Testis (tissue), 3 donors: ENCODE data around the gene ETS2. TPM values are rescaled to one million over a fixed set of nuclear protein-coding genes. Genes with fewer than 3 reads are reported as not detected.
A peak's percentile ranks its signal among the peaks of the same experiment; 100 is the strongest.

Experiments
- DNase-seq: peaks from one replicate; pipeline ENCODE4 v3.0.0-alpha.2; 2019
- H3K27ac ChIP-seq, 2 donors: fragments of 200-600 bp; sonication (generic); one replicate each; pipeline ENCODE4 v1.5.1; 2019
- H3K27me3 ChIP-seq: fragments of 200-600 bp; sonication (generic); one replicate; pipeline ENCODE4 v1.5.1; 2019
- H3K36me3 ChIP-seq: fragments of 200-600 bp; sonication (generic); one replicate; pipeline ENCODE4 v1.5.1; 2017; ENCODE audit warnings: low read depth; ENCODE audit errors: missing control alignments
- H3K4me1 ChIP-seq: fragments of 200-600 bp; sonication (generic); one replicate; pipeline ENCODE4 v1.5.1; 2019
- H3K4me3 ChIP-seq, 2 donors: fragments of 200-600 bp; sonication (generic); one replicate each; pipeline ENCODE4 v1.5.1; 2017 to 2019
- H3K9me3 ChIP-seq: fragments of 200-600 bp; sonication (generic); one replicate; pipeline ENCODE4 v1.5.1; 2017
- CTCF ChIP-seq, 3 experiments: fragments of 450-650 bp in 2 of 3; fragments of 200-600 bp in 1 of 3; sonication (generic) in 1 of 3; IDR thresholded peaks; one replicate each; pipeline ENCODE4 v1.5.1; 2016 to 2019; ENCODE audit warnings: antibody characterized with exemption in 3 of 3, mild to moderate bottlenecking in 2 of 3, moderate library complexity in 1 of 3
- POLR2A ChIP-seq: fragments of 450-650 bp; IDR thresholded peaks from one replicate; pipeline ENCODE4 v1.6.1; 2017; ENCODE audit warnings: antibody characterized with exemption, mild to moderate bottlenecking, moderate library complexity
- WGBS, 2 donors: methylation state at CpG; one replicate each; pipeline ENCODE4 v1.1.5; 2018; 5-methylcytosine and 5-hydroxymethylcytosine counted together
- intact Hi-C: fragments of 100-400 bp; cut with DNase I; formaldehyde crosslinking; loops from one replicate; pipeline ENCODE4 v1.15.1; 2023; ENCODE audit warnings: low total_unique reads
- polyA plus RNA-seq: library from polyadenylated mRNA; stranded (reverse); fragments of 350-450 nt; fragmentation: Illumina TruSeq; extraction: RNeasy Lipid Tissue Mini Kit (QIAGEN cat#74804); gene quantifications from one replicate; pipeline ENCODE4 v1.2.3, GENCODE V29; 2014; ENCODE audit warnings: low read depth, low replicate concordance; ENCODE audit not compliant: insufficient read depth
- total RNA-seq, 2 donors: library from RNA; depleted of rRNA; stranded (reverse); fragments of >200 nt; gene quantifications; one replicate each; pipeline ENCODE4 v1.2.3, GENCODE V29; 2016

ETS2 gene
- total and polyA plus RNA-seq, 3 donors from 2014 or later: 13.3 to 19.8 (median 16.2) TPM

- Histone ChIP-seq H3K4me1 (no peaks in the 10 kb centered on the region), H3K27ac (no peak overlapping the region)
Measured at GRCh38 chr21:38816400-38816977, 10.8 kb downstream of the ETS2 start.

GRCh38 chr21:38817371-38818324 lies 11.9 kb downstream of the ETS2 start:
- Histone ChIP-seq H3K27ac (peak overlapping the region in 1 of 2 donors; percentile 29), H3K4me3 (no peak overlapping the region), H3K4me1 (peaks cover 1% of the 10 kb centered on the region), H3K9me3 (no peaks in the 10 kb centered on the region), H3K27me3 (no peaks in the 10 kb centered on the region), H3K36me3 (no peaks in the 10 kb centered on the region)
- DNase-seq: no peak
- TF ChIP-seq POLR2A (no peak), CTCF (IDR thresholded peaks at IDR 0.05) (no peak)
- 80 to 83% methylated on average over 14 of the region's 14 CpGs for WGBS, 2 donors
- intact Hi-C loops: no loop called here

More at GRCh38 chr21:38816400-38816977, 10.8 kb downstream of the ETS2 start:
- 90 to 93% methylated on average over 10 of the region's 10 CpGs for WGBS, 2 donors
- Histone ChIP-seq H3K27me3 (no peaks in the 10 kb centered on the region), H3K9me3 (no peaks in the 10 kb centered on the region), H3K36me3 (no peaks in the 10 kb centered on the region), H3K4me3 (no peak overlapping the region)
- intact Hi-C loops: no loop called here
- no peak for DNase-seq
- TF ChIP-seq POLR2A (no peak), CTCF (IDR thresholded peaks at IDR 0.05) (no peak)

- Histone ChIP-seq H3K4me1 (peaks cover 5% of the 10 kb centered on the region), H3K36me3 (no peaks in the 10 kb centered on the region), H3K27me3 (no peaks in the 10 kb centered on the region), H3K4me3 (no peak overlapping the region), H3K27ac (no peak overlapping the region), H3K9me3 (no peaks in the 10 kb centered on the region)
- WGBS, 2 donors: 92 to 94% methylated on average over 11 of the region's 11 CpGs
- intact Hi-C loops: no loop called here
- TF ChIP-seq POLR2A (no peak), CTCF (IDR thresholded peaks at IDR 0.05) (no peak)
- no peak for DNase-seq
Measured at GRCh38 chr21:38818325-38818723, 12.6 kb downstream of the ETS2 start.

GRCh38 chr21:38819051-38819718 lies 13.5 kb downstream of the ETS2 start:
- no peaks in the 10 kb centered on the region for H3K27me3 ChIP-seq
- no peaks in the 10 kb centered on the region for H3K36me3 ChIP-seq
- no peak overlapping the region for H3K27ac ChIP-seq
- intact Hi-C loops: no loop called here
- DNase-seq: no peak
- 87 to 98% methylated on average over 10 to 14 of the region's 14 CpGs for WGBS, 2 donors
- no peak overlapping the region for H3K4me3 ChIP-seq
- peaks cover 7% of the 10 kb centered on the region for H3K4me1 ChIP-seq
- H3K9me3 ChIP-seq: no peaks in the 10 kb centered on the region
- no peak for TF ChIP-seq CTCF (IDR thresholded peaks at IDR 0.05)
- TF ChIP-seq POLR2A: no peak
